Esophagus squamous epithelium (tissue), 5 donors: ENCODE results near the gene IQSEC1. TPM values are rescaled to one million over a fixed set of nuclear protein-coding genes. Genes with fewer than 3 reads are reported as not detected.

Experiments
- DNase-seq: peaks from one replicate; lab custom pipeline; 2025; lab: John Stamatoyannopoulos, UW
- H3K27ac ChIP-seq, 4 donors: fragments of 200-600 bp; sonication (generic); one replicate each; pipeline ENCODE4 v1.5.1; 2016 to 2019; ENCODE audit warnings: mild to moderate bottlenecking in 1 of 4
- H3K27me3 ChIP-seq, 4 donors: fragments of 200-600 bp; sonication (generic); 1 replicate in 3 of 4; 2 replicates in 1 of 4; pipeline versions ENCODE4 v1.5.1 to v1.6.0; 2017 to 2021; ENCODE audit warnings: antibody characterized with exemption in 1 of 4
- H3K36me3 ChIP-seq, 3 donors: fragments of 200-600 bp; sonication (generic); one replicate each; pipeline ENCODE4 v1.5.1; 2016 to 2019
- H3K4me1 ChIP-seq, 3 donors: fragments of 200-600 bp; sonication (generic); one replicate each; pipeline ENCODE4 v1.5.1; 2017 to 2019
- H3K4me3 ChIP-seq, 4 donors: fragments of 200-600 bp; sonication (generic); 1 replicate in 3 of 4; 2 replicates in 1 of 4; pipeline ENCODE4 v1.5.1; 2016 to 2019; ENCODE audit warnings: mild to moderate bottlenecking in 2 of 4, moderate library complexity in 1 of 4
- H3K9me3 ChIP-seq, 3 donors: fragments of 200-600 bp; sonication (generic); one replicate each; pipeline ENCODE4 v1.5.1; 2016 to 2019
- CTCF ChIP-seq, 6 experiments: fragments of 450-650 bp in 4 of 6; fragments of 200-600 bp in 2 of 6; sonication (generic) in 2 of 6; IDR thresholded peaks; one replicate each; pipeline ENCODE4 v1.5.1; 2016 to 2019; ENCODE audit warnings: antibody characterized with exemption in 6 of 6, mild to moderate bottlenecking in 4 of 6, moderate library complexity in 4 of 6
- POLR2A ChIP-seq, 4 donors: fragments of 450-650 bp; IDR thresholded peaks; one replicate each; pipeline ENCODE4 v1.6.1; 2017; ENCODE audit warnings: antibody characterized with exemption in 4 of 4, mild to moderate bottlenecking in 4 of 4, moderate library complexity in 3 of 4
- WGBS, 2 donors: methylation state at CpG; one replicate each; pipeline ENCODE4 v1.1.5; 2018; 5-methylcytosine and 5-hydroxymethylcytosine counted together
- intact Hi-C: fragments of 100-400 bp; cut with DNase I; formaldehyde crosslinking; loops from one replicate; pipeline ENCODE4 v1.15.0; 2022
- total RNA-seq, 4 donors: library from RNA; depleted of rRNA; stranded (reverse); fragments of >200 nt; gene quantifications; one replicate each; pipeline ENCODE4 v1.1.0, GENCODE V29; 2016
- donor health status: DM: yes; HTN: yes; CAD: no.

IQSEC1 gene
- total RNA-seq, 4 donors from 2014 or later, result 7.3 to 27.1 (median 10.7) TPM

DNA sequence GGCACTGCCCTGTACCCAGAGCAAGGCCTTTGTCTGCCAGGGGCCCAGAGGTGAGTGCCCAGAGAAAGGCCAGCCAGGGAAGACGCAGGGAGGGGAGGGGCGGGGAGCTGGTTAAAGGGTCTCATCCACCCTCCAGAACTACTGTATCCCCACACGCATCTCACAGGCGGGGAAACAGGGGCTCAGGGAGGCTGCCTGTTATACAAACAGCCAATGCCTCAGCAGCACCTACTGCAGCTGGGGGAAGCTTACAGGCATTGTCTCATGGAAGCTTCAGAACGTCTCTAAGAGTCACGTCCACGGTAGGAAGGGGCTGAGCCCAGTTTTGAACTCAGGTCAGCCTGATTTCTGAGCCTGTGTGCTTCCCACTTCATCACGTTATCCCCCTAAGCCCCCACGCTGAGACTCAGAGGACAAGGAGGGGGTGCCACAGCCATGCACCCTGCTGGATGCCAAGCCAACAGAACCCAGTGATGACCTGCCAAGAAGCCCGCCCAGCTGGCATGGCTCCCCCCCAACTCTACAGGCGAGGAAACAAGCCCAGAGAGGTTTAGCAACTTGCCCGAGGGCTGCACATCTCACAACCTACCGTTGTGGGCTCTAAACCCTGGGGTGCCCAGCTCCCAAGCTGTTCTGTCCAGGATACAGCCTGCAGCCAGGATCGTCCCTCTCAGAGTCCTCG lies 54.5 kb downstream of the IQSEC1 start:
- H3K27ac ChIP-seq, result peak overlapping the region in 3 of 4 donors; percentile 17 to 57 (median 23)
- peak overlapping the region in 3 of 4 donors; percentile 15 to 50 (median 15) for H3K4me3 ChIP-seq
- intact Hi-C loops, result no loop called here
- DNase-seq, result no peak
- H3K36me3 ChIP-seq, result no peaks in the 10 kb centered on the region
- no peaks in the 10 kb centered on the region for H3K9me3 ChIP-seq
- H3K27me3 ChIP-seq, result peaks cover 0 to 41% (median 0%) of the 10 kb centered on the region in 4 donors
- H3K4me1 ChIP-seq, result peaks cover 44 to 76% (median 59%) of the 10 kb centered on the region in 3 donors
- 40 to 54% methylated on average over 2 to 9 of the region's 15 CpGs for WGBS, 2 donors
- TF ChIP-seq CTCF (IDR thresholded peaks at IDR 0.05), result no peak

DNA sequence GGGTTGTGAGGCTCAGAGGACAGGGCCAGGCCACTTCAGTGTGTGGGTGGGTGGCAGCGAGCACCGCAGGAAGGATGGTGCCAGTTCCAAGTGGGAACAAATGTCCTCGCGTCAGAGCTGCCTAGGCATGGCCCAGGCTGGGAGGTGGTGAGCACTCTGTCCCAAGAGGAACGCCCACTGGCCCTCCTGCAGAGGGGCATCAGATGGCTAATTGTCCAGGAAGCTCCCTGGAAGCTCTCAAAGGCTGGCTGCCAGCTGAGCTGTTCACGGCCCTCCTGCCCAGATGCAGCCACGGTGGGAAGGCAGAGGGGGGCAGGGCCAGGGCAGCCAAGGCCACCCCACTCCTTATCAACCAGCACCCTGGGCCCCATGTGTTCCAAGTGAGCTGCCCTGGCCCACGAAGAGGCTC lies 55.2 kb downstream of the IQSEC1 start:
- Histone ChIP-seq H3K9me3 (no peaks in the 10 kb centered on the region), H3K4me1 (peaks cover 43 to 73% (median 59%) of the 10 kb centered on the region in 3 donors), H3K4me3 (no peak overlapping the region), H3K27ac (peak overlapping the region in 3 of 4 donors; percentile 17 to 57 (median 23)), H3K27me3 (peaks cover 0 to 41% (median 0%) of the 10 kb centered on the region in 4 donors), H3K36me3 (no peaks in the 10 kb centered on the region)
- no peak for DNase-seq
- TF ChIP-seq CTCF (IDR thresholded peaks at IDR 0.05) (no peak), POLR2A (IDR thresholded peaks at IDR 0.05) (no peak)
- 20% methylated on average over 2 of the region's 8 CpGs; no CpG with 5 or more reads in 1 of the 2 donors for WGBS, 2 donors
- intact Hi-C loops, result no loop called here

DNA sequence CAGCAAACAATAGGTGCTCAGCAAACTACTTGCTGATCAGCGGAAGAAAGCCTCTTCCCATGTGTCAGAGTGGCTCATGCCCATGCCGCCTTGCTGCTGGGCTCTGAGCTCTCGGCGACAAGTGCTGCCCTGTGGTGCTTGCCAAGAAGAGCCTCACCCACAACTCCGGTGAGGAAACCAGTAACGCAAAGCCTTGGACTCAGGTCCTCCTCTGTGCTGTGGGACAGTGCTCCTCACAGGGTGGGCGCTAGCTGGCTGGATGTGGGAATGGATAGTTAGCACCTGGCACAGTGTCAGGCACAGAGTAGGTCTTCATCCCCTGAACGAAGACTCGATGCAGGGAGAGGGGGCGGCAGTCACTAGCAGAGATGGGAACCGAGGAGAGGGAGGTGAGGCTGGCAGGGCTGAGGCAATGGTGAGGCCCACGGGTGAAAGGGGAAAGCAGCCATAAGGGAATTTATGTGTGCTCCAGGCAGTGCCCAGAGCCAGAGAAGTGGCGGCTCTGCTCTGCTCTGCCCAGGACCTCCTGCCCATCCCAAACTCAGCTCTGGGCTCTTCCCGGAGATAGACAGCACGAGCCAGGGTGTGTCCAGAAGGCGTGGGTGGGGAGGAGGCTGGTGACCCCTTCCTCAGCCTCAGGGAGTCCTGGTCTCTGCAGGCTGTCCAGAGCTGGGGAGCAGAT lies 55.7 kb downstream of the IQSEC1 start:
- Histone ChIP-seq H3K9me3 (no peaks in the 10 kb centered on the region), H3K4me3 (no peak overlapping the region), H3K27me3 (peaks cover 0 to 39% (median 0%) of the 10 kb centered on the region in 4 donors), H3K27ac (peak overlapping the region in 2 of 4 donors; percentile 57 to 77), H3K36me3 (no peaks in the 10 kb centered on the region), H3K4me1 (peaks cover 37 to 68% (median 56%) of the 10 kb centered on the region in 3 donors)
- DNase-seq, result no peak
- no peak for TF ChIP-seq POLR2A (IDR thresholded peaks at IDR 0.05)
- intact Hi-C loops, result no loop called here
- WGBS, 2 donors, result 73 to 74% methylated on average over 8 to 12 of the region's 16 CpGs

DNA sequence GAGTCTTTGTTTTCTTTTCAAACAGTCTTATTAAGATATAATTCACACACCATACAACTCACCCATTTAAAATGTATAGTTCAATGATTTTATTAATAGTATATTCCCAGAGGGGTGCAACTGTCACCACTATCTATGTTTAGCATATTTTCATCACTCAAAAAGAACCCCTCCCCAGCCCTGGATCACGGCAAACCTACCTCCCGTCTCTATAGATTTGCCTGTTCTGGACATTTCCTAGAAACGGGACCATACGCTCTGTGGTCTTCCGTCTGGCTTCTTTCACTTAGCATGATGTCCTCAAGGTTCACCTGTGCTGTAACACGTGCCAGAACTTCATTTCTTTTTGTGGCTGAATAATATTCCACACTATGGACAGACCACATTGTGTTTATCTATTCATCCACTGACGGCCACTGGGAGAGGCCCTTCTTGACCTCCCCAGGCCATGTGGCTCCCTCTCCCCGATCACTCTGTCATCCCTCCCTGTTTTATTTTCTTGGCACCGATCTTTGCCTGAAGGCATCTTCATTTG lies 56.4 kb downstream of the IQSEC1 start:
- H3K4me1 ChIP-seq, result peaks cover 30 to 68% (median 49%) of the 10 kb centered on the region in 3 donors
- H3K4me3 ChIP-seq, result no peak overlapping the region
- intact Hi-C loops, result no loop called here
- peak overlapping the region; percentile 77 to 92 (median 82) for H3K27ac ChIP-seq
- DNase-seq, result no peak
- H3K27me3 ChIP-seq, result peaks cover 0 to 32% (median 0%) of the 10 kb centered on the region in 4 donors
- no peaks in the 10 kb centered on the region for H3K9me3 ChIP-seq
- no peaks in the 10 kb centered on the region for H3K36me3 ChIP-seq
- no peak for TF ChIP-seq CTCF (IDR thresholded peaks at IDR 0.05)
- no peak for TF ChIP-seq POLR2A (IDR thresholded peaks at IDR 0.05)
- 62 to 78% methylated on average over 9 of the region's 9 CpGs for WGBS, 2 donors

GRCh38 chr3:13016083-13016720 lies 57.0 kb downstream of the IQSEC1 start:
- intact Hi-C loops, result no loop called here
- no peaks in the 10 kb centered on the region for H3K9me3 ChIP-seq
- H3K4me1 ChIP-seq, result peaks cover 24 to 66% (median 43%) of the 10 kb centered on the region in 3 donors
- H3K27me3 ChIP-seq, result peaks cover 0 to 28% (median 0%) of the 10 kb centered on the region in 4 donors
- peak overlapping the region in 3 of 4 donors; percentile 3 to 54 (median 35) for H3K4me3 ChIP-seq
- H3K36me3 ChIP-seq, result no peaks in the 10 kb centered on the region
- peak overlapping the region; percentile 77 to 92 (median 82) for H3K27ac ChIP-seq
- no peak for DNase-seq
- peak in 1 of 4 donors; percentile 49 for TF ChIP-seq POLR2A (IDR thresholded peaks at IDR 0.05)
- TF ChIP-seq CTCF (IDR thresholded peaks at IDR 0.05), result no peak
- WGBS, 2 donors, result 36 to 44% methylated on average over 13 to 17 of the region's 17 CpGs
